Activated naive CD8-positive, alpha-beta T cell treated with anti-CD3 and anti-CD28 coated beads, Interleukin-2, amount 10 ng/mL, durations not matched to agents 7 days and 5 days (primary cell): Measurements from ENCODE around the gene CMKLR1. TPM values are rescaled to one million over a fixed set of nuclear protein-coding genes. Genes with fewer than 3 reads are reported as not detected.

Source experiments
- ATAC-seq: fragments of 150-1000 bp; cut with Tn5 transposase; one replicate; pipeline ENCODE4 v1.10.0; 2021; ENCODE audit warnings: low read depth, moderate library complexity
- POLR2A ChIA-PET: fragments of 350-600 bp; sonication (Branson Sonifier 250); formaldehyde crosslinking; loops from one replicate; lab custom pipeline; 2021; ENCODE audit warnings: antibody characterized with exemption; lab: Charles Lee
- DNase-seq: peaks from one replicate; pipeline ENCODE4 v3.0.0; 2021
- H3K27ac Mint-ChIP-seq: one replicate; pipeline ENCODE4 v1.8.0; 2022; ENCODE audit warnings: mild to moderate bottlenecking, mixed read lengths
- H3K27me3 Mint-ChIP-seq: one replicate; pipeline ENCODE4 v1.8.0; 2022; ENCODE audit warnings: mild to moderate bottlenecking, moderate library complexity, mixed read lengths
- H3K36me3 Mint-ChIP-seq: one replicate; pipeline ENCODE4 v1.8.0; 2021; ENCODE audit warnings: mild to moderate bottlenecking, mixed read lengths
- H3K4me1 Mint-ChIP-seq: one replicate; pipeline ENCODE4 v1.8.0; 2021; ENCODE audit warnings: mixed read lengths
- H3K4me3 Mint-ChIP-seq: one replicate; pipeline ENCODE4 v1.8.0; 2022; ENCODE audit warnings: mild to moderate bottlenecking, moderate library complexity, mixed read lengths
- H3K9me3 Mint-ChIP-seq: one replicate; pipeline ENCODE4 v1.8.0; 2021; ENCODE audit warnings: mixed read lengths
- total RNA-seq, 2 experiments: library from RNA; stranded (reverse); gene quantifications; one replicate each; pipeline ENCODE4 v1.2.3, GENCODE V29; 2021

CMKLR1 gene
- total RNA-seq, 2 experiments from 2014 or later = 0.82 to 1.0 TPM

- DNase-seq (no peak), ATAC-seq (no peak)
- H3K27me3 Mint-ChIP-seq = peaks cover 23% of the 10 kb centered on the region
- no peak overlapping the region for H3K4me3 Mint-ChIP-seq
- H3K27ac Mint-ChIP-seq = no peak overlapping the region
- H3K36me3 Mint-ChIP-seq = no peaks in the 10 kb centered on the region
- POLR2A ChIA-PET = no interaction called here
- H3K9me3 Mint-ChIP-seq = no peaks in the 10 kb centered on the region
- peaks cover 13% of the 10 kb centered on the region for H3K4me1 Mint-ChIP-seq
These were observed 56.4 kb downstream of the CMKLR1 start for GRCh38 chr12:108282676-108283075.

- Mint-ChIP-seq H3K4me3 (no peak overlapping the region), H3K4me1 (peaks cover 13% of the 10 kb centered on the region), H3K36me3 (no peaks in the 10 kb centered on the region), H3K9me3 (no peaks in the 10 kb centered on the region), H3K27ac (no peak overlapping the region), H3K27me3 (peaks cover 23% of the 10 kb centered on the region)
- no peak for DNase-seq
- POLR2A ChIA-PET = no interaction called here
- ATAC-seq = no peak
These were observed 57.0 kb downstream of the CMKLR1 start for GRCh38 chr12:108282160-108282559.

GRCh38 chr12:108277613-108278012 is 61.5 kb downstream of the CMKLR1 start:
- Mint-ChIP-seq H3K4me3 (no peak overlapping the region), H3K27ac (no peak overlapping the region), H3K4me1 (peaks cover 6% of the 10 kb centered on the region), H3K9me3 (no peaks in the 10 kb centered on the region), H3K27me3 (peaks cover 12% of the 10 kb centered on the region), H3K36me3 (no peaks in the 10 kb centered on the region)
- POLR2A ChIA-PET = no interaction called here
- ATAC-seq (no peak), DNase-seq (no peak)

- Mint-ChIP-seq H3K4me1 (peaks cover 3% of the 10 kb centered on the region), H3K27me3 (no peaks in the 10 kb centered on the region), H3K27ac (no peak overlapping the region), H3K4me3 (no peak overlapping the region), H3K9me3 (no peaks in the 10 kb centered on the region), H3K36me3 (no peaks in the 10 kb centered on the region)
- POLR2A ChIA-PET = no interaction called here
- no peak for DNase-seq
- ATAC-seq = no peak
These were observed 65.9 kb downstream of the CMKLR1 start for GRCh38 chr12:108273217-108273616.

- no peak overlapping the region for H3K27ac Mint-ChIP-seq
- ATAC-seq = no peak
- no peak overlapping the region for H3K4me3 Mint-ChIP-seq
- POLR2A ChIA-PET = no interaction called here
- no peaks in the 10 kb centered on the region for H3K9me3 Mint-ChIP-seq
- H3K4me1 Mint-ChIP-seq = no peaks in the 10 kb centered on the region
- H3K36me3 Mint-ChIP-seq = no peaks in the 10 kb centered on the region
- H3K27me3 Mint-ChIP-seq = no peaks in the 10 kb centered on the region
- DNase-seq = no peak
These were observed 66.9 kb downstream of the CMKLR1 start for GRCh38 chr12:108271951-108272872.

- Mint-ChIP-seq H3K4me3 (no peak overlapping the region), H3K27me3 (no peaks in the 10 kb centered on the region), H3K36me3 (no peaks in the 10 kb centered on the region), H3K9me3 (no peaks in the 10 kb centered on the region), H3K4me1 (no peaks in the 10 kb centered on the region), H3K27ac (no peak overlapping the region)
- DNase-seq (no peak), ATAC-seq (no peak)
- POLR2A ChIA-PET = no interaction called here
These were observed 68.3 kb downstream of the CMKLR1 start for GRCh38 chr12:108270849-108271143.

GRCh38 chr12:108270035-108270848 is 68.9 kb downstream of the CMKLR1 start:
- DNase-seq (no peak), ATAC-seq (no peak)
- H3K27ac Mint-ChIP-seq = no peak overlapping the region
- H3K4me1 Mint-ChIP-seq = no peaks in the 10 kb centered on the region
- no peaks in the 10 kb centered on the region for H3K36me3 Mint-ChIP-seq
- H3K27me3 Mint-ChIP-seq = no peaks in the 10 kb centered on the region
- H3K4me3 Mint-ChIP-seq = no peak overlapping the region
- H3K9me3 Mint-ChIP-seq = no peaks in the 10 kb centered on the region
- POLR2A ChIA-PET = no interaction called here

GRCh38 chr12:108269224-108269623 is 69.9 kb downstream of the CMKLR1 start:
- POLR2A ChIA-PET = no interaction called here
- no peak for ATAC-seq
- Mint-ChIP-seq H3K27ac (no peak overlapping the region), H3K36me3 (no peaks in the 10 kb centered on the region), H3K4me3 (no peak overlapping the region), H3K27me3 (no peaks in the 10 kb centered on the region), H3K4me1 (no peaks in the 10 kb centered on the region), H3K9me3 (no peaks in the 10 kb centered on the region)
- no peak for DNase-seq

- DNase-seq (no peak), ATAC-seq (no peak)
- Mint-ChIP-seq H3K27ac (no peak overlapping the region), H3K4me1 (no peaks in the 10 kb centered on the region), H3K36me3 (no peaks in the 10 kb centered on the region), H3K4me3 (no peak overlapping the region), H3K9me3 (no peaks in the 10 kb centered on the region), H3K27me3 (no peaks in the 10 kb centered on the region)
- POLR2A ChIA-PET = no interaction called here
These were observed 70.7 kb downstream of the CMKLR1 start for GRCh38 chr12:108268397-108268796.

- no peaks in the 10 kb centered on the region for H3K9me3 Mint-ChIP-seq
- no peaks in the 10 kb centered on the region for H3K4me1 Mint-ChIP-seq
- no peak overlapping the region for H3K4me3 Mint-ChIP-seq
- POLR2A ChIA-PET = no interaction called here
- no peaks in the 10 kb centered on the region for H3K36me3 Mint-ChIP-seq
- no peak overlapping the region for H3K27ac Mint-ChIP-seq
- DNase-seq = no peak
- no peak for ATAC-seq
- no peaks in the 10 kb centered on the region for H3K27me3 Mint-ChIP-seq
These were observed 71.7 kb downstream of the CMKLR1 start for GRCh38 chr12:108267450-108267849.

- no peak for DNase-seq
- H3K9me3 Mint-ChIP-seq = no peaks in the 10 kb centered on the region
- H3K27me3 Mint-ChIP-seq = peaks cover 2% of the 10 kb centered on the region
- H3K27ac Mint-ChIP-seq = no peak overlapping the region
- ATAC-seq = no peak
- H3K36me3 Mint-ChIP-seq = no peaks in the 10 kb centered on the region
- POLR2A ChIA-PET = no interaction called here
- no peaks in the 10 kb centered on the region for H3K4me1 Mint-ChIP-seq
- no peak overlapping the region for H3K4me3 Mint-ChIP-seq
These were observed 73.0 kb downstream of the CMKLR1 start for GRCh38 chr12:108266131-108266530.

GRCh38 chr12:108265505-108265904 is 73.6 kb downstream of the CMKLR1 start:
- POLR2A ChIA-PET = no interaction called here
- Mint-ChIP-seq H3K27ac (no peak overlapping the region), H3K27me3 (peaks cover 2% of the 10 kb centered on the region), H3K4me3 (no peak overlapping the region), H3K4me1 (no peaks in the 10 kb centered on the region), H3K9me3 (peaks cover 2% of the 10 kb centered on the region), H3K36me3 (no peaks in the 10 kb centered on the region)
- DNase-seq (no peak), ATAC-seq (no peak)

GRCh38 chr12:108260969-108261368 is 78.1 kb downstream of the CMKLR1 start:
- no peaks in the 10 kb centered on the region for H3K4me1 Mint-ChIP-seq

GRCh38 chr12:108260039-108260438 is 79.1 kb downstream of the CMKLR1 start:
- Mint-ChIP-seq H3K27me3 (peaks cover 5% of the 10 kb centered on the region), H3K27ac (no peak overlapping the region), H3K4me1 (no peaks in the 10 kb centered on the region), H3K4me3 (no peak overlapping the region), H3K9me3 (peaks cover 2% of the 10 kb centered on the region), H3K36me3 (no peaks in the 10 kb centered on the region)
- DNase-seq (no peak), ATAC-seq (no peak)
- POLR2A ChIA-PET = no interaction called here

More at GRCh38 chr12:108260969-108261368, 78.1 kb downstream of the CMKLR1 start:
- Mint-ChIP-seq H3K27me3 (peaks cover 5% of the 10 kb centered on the region), H3K27ac (no peak overlapping the region), H3K36me3 (no peaks in the 10 kb centered on the region), H3K4me3 (no peak overlapping the region), H3K9me3 (peaks cover 2% of the 10 kb centered on the region)
- DNase-seq (no peak), ATAC-seq (no peak)
- POLR2A ChIA-PET = no interaction called here
